T47D (cell line): ENCODE measurements around the gene ZNF648.
A peak's percentile ranks its signal among the peaks of the same experiment; 100 is the strongest.

Experiments used
- DNase-seq, 2 experiments: peaks; one replicate each; pipeline versions ENCODE4 v3.0.0 to v3.0.0-alpha.2; 2011 to 2012; ENCODE audit warnings: low read depth in 1 of 2, low spot score in 1 of 2
- JUND ChIP-seq: IDR thresholded peaks from 2 replicates; pipeline ENCODE4 v1.6.1; 2012; ENCODE audit warnings: low read depth
- in situ Hi-C: cut with HindIII; loops from 2 replicates; pipeline ENCODE4 v1.10.0; 2016; ENCODE audit warnings: low sequenced_read_pairs, low pct_unique_long_range_greater_than_20kb

ZNF648 gene

DNA sequence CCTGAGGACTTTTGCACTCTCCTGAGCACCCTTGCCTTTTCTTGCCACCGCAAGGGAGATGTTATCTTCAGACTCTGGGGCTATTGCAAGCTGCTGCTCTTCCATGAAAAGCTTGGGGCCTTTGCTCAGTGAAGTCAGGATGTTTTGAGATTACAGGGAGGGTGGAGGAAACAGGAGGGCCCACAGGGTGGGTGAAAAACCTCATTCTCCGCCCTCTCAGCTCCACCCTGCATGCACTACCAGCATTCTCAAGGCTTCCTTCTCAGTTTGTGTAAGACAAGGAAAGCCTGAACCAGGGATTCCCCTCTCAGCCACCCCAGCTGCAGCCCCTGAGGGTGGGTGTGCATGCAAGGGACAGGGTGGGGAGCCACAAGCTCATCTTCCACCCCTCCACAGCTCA is 25.8 kb upstream of the ZNF648 start:
- TF ChIP-seq JUND: no peak
- DNase-seq: peak in 1 of 2 experiments; percentile 36
- in situ Hi-C loops: no loop called here

DNA sequence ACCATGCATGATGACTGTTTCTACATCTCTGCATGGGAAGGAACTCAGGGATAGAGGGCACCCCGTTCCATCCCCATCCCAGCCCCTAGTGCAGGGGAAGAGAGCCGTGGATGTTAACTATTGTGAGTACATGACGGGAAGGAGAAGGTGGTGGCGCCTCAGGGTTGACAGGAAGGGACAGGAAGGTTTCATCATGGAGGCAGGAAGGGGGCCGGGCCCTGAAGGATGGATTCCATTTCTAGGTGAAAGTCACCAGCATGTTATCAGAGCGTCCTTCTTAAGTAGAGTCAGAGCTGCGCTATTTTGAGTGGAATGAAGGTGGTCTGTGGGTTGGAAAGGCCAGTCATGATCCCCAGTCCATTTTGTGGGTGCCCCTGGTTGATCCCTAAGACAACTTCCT is 25.1 kb upstream of the ZNF648 start:
- in situ Hi-C loops: no loop called here
- no peak for TF ChIP-seq JUND
- no peak for DNase-seq

DNA sequence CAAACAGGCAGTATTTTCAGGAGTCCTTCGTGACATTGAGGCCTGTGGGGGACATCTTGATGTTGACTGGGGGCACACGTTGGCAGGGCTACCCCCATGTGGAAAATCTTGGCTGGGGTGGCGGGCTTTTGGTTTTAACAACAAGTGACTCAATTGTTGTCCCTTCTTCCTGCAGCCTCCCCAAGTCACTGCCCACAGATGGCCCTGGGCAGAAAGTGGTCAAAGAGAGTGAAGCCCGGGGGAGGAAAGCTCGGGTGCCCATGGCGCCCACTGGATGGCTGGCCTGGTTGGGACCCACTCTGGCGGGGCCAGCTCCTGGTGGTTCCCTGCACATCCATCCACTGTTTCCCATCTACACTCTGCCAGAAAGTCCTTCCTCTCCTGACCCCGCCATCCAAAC is 24.6 kb upstream of the ZNF648 start:
- DNase-seq: no peak
- in situ Hi-C loops: no loop called here
- no peak for TF ChIP-seq JUND

DNA sequence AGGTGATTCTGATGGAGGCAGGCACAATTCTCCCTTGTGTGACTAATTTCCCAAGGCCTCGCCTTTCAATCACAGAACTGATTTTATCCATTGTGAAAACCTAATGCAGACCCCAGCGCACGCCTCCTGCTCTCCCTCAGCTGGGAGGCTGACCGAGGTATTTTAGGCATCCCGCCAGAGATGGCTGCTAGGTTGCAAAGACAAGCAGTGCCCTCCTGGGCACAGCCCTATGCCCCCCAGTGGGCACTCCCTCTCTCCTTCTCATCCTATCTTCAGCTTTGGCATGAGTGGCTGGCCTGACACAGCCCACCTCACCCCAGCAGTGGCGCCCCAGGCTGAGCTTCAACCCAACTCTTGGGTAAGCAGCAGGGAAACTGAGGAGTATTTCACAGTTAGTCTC is 24.2 kb upstream of the ZNF648 start:
- TF ChIP-seq JUND: no peak
- in situ Hi-C loops: no loop called here
- no peak for DNase-seq

DNA sequence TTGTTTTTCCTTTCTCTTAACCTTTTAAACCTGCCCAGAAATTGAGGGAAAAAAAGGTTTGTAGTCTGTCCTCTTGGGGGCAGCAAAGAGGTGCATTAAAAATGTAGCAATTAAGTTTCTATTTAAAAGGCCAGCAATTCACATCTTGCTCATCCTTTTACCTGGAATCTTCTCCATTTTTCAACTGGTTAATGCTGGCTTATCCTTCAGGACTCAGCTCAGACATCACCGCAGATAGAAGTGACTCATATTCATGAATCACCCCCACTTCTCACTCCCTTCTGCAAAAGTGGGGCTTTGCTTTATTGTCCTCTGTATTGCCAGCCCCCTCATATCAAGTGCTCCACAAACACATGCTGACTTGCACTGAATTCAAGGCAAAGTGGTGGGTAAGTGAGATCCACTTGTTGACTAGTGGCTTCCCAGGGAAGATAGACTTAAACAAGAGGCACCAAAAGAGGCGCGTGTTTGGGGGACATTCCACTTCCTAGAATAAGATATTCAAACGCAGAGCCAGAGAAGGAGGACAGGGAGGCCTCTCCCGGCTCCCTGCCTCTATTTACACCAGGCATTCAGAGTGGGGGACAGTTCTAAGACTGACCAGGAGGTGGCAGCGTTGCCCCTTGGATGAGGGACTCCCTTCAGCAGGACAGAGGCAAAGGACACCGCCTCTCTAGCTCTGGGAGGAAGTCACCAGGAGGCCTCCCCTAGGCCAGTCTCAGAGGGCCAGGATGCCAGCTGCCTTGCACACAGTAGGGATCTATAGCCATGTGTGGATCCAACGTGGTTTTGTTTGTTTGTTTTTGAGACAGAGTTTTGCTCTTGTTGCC is 23.2 kb upstream of the ZNF648 start:
- peak; percentile 75 to 93 for DNase-seq
- no peak for TF ChIP-seq JUND
- in situ Hi-C loops: no loop called here

DNA sequence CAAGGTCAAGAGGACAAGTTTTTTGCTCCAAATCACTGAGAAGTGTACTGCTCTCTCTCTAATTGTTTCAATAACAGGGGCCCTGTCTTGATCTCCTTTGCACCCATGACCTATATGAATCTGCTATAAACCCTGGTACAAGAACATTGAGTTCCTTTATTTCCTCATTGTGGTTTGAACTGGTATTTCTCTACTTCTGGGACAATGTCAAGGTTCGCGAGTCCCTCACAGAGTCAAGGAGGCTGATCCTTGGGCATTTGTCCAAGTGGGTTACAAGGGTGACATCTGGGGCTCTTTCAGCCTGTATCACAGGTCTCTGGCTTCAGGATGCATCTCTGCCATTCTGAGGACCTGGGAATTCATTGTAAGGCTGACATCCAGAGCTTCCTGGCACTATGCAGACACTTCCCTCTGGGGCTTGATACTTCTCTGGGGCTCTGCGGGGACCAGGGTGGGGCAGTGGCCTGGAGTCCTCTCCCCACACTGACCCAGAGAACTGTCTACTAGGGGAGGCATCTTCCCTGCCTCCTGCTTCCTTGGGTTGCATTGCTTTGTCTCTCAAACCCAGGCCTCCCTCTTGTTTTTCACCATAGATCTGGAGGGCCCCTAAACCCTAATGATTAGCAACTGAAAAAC is 22.5 kb upstream of the ZNF648 start:
- in situ Hi-C loops: no loop called here
- TF ChIP-seq JUND: no peak
- no peak for DNase-seq

DNA sequence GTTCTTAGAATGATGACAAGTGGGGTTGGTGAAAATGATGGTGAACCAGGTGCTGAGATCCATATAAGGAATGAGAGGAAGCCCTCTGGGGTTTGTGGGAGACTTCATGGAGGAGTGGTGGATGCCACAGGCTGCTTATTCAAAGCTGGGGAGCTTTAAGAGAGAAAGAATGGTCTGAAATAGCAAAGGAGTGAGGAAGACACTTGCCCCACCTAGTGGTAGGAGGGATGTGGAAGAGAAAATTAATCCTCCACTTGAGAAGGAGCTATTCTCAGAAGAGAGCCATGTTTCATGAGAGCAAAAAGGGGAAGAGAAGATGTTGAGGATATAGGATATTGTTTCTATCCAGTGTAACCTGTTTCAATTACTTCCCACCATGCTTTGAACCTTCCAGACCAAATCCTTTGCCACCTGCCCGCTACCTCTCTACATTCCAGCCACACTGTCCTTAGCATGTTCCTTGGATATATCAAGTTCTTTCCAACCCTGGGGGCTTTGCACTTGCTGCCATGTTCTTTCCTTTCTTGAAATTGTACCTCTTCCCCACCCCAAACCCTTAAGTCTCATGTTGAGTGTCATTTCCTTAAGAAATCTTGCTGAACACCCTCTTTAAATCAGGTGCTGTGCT is 19.6 kb upstream of the ZNF648 start:
- DNase-seq: peak; percentile 76 to 84
- in situ Hi-C loops: no loop called here
- TF ChIP-seq JUND: no peak

DNA sequence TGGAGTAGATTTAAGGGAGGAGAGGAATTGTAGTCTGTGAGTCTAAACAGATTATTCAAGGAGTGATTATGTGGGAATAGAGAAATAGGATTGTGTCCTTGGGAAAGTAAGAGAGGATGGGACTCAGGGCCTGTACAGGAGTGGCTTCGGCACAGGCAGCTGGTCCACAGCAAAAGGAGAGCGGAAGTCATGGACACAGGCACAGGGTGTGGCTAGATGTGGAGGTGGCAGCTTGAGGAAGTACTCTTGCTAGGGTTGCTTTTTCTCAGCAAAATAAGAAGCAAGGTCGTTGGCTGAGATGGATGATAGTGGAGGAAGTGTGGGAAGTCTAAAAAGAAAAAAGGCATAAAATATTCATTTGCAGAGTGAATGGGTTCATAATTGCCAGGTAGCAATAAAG is 18.5 kb upstream of the ZNF648 start:
- no peak for TF ChIP-seq JUND
- no peak for DNase-seq
- in situ Hi-C loops: no loop called here

DNA sequence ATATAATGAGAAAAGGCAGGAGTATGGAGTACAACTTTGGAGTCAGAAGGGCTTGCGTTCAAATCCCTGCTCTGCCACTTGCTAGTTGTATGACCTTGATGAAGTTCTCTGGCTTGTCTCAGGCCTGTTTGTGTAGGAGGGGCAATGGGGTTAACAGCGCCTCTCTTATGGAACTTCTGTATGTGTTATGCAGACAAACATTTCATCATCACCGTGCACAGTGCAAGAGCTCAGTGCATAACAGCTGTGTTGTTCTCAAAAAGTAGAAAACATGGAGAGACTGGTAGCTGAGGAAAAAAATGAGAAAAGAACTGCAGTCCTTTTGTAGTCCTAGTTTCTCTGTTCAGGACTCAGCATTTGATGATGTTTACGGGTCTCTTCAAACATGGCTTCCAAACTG is 10.4 kb upstream of the ZNF648 start:
- TF ChIP-seq JUND: no peak
- no peak for DNase-seq
- in situ Hi-C loops: no loop called here

DNA sequence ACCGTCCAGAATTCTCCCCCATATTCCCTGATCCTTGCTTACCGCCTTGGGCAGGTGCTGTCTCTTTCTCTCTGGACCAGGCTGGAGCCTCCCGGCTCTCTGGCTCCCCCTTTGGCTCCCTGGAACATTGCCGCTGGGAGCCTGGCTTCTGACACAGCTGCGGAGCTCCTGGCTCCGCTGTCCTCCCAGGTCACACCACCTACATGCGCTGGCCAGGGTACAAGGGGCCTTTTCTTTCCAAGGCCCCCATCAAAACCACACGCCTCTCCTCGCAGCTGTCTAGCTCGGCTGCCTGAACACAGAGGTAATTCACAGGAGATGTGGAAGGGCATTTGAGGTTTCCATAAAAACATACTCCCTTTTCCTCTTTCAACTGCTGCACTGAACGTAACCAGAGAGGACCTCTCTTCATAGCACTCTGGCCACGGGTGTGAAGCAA is 7.5 kb upstream of the ZNF648 start:
- no peak for TF ChIP-seq JUND
- in situ Hi-C loops: no loop called here
- DNase-seq: peak; percentile 90 to 91

DNA sequence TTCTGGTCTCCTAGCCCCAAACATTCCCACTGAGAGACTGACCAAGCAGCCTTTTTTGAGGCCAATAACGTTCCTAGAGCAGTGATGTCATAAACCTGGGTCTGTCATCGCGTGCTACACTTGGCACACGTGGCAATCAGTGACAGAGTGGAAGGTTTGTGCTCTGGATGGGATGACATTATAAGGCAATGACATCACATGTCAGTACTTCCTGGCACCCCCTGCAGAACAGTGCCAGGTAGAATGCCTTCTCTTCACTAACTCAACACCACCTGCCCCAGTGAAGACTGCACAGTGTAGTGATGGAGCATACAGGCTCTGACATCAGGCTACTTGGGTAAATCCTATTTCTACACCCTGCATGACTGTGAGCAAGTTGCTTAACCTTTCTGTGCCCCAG is 5.4 kb upstream of the ZNF648 start:
- in situ Hi-C loops: no loop called here
- no peak for DNase-seq

DNA sequence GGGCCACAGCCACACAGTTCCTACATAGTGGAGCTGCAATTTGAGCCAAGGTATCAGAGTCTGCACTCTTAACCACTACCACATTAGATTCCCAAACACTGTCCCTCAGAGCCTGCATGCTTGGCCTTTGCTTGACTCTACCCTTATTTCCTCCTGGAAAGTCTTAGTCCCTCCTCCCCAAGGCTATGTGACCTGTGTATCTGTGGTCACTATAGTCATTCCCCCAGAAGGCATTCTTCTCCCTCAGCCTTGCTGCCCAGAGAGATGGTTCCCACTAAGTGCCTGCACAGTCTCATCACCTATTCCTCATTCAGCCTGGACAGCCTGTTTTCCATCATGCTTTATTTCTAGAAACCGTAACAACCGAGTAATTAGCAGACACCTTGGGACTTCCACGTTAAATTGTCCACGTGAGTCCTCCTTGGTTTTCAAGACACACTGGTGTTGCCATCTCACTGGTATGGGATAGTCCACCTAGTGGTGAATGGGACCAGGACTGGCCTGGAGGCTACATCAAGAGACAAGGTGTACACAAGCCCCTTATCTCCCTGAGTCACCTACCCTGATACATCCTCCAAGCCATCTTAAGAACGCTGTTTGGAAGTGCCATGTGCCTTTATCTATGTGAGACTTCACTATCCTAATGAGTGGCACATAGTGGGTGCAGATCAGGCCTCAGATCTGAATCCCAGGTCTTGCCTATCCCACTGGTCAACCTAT is 3.8 kb upstream of the ZNF648 start:
- in situ Hi-C loops: no loop called here
- TF ChIP-seq JUND: no peak
- no peak for DNase-seq

More for the DNA sequence above, 5.4 kb upstream of the ZNF648 start:
- TF ChIP-seq JUND: no peak
